ENCODE results near the gene CD99.

DNA sequence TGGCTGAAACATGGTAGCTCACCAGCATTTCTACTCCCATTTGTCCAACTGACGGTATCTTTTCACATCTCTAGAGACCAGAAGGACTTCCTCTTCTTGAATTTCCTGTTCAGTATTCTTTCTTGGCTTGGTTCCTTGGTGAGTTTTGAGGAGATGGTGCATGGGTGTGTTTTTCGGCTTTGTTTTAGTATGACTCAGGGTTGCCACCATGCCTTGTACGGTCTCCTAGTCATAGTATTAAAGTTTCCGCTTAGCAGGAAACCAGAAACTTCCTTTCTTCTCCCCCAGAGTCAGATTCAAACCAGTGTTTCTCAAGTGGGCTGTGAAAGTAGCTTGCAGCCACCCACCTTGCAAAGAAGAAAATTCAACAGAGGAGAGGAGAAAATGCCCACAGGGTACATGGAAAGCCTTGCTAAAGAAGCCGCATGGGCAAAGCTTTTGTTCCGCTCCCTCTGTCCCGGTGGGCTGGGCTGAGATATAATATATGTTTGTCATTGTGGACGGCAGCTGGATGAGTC is 5.7 kb downstream of the CD99 start:
- TF ChIP-seq, protein P1, sequence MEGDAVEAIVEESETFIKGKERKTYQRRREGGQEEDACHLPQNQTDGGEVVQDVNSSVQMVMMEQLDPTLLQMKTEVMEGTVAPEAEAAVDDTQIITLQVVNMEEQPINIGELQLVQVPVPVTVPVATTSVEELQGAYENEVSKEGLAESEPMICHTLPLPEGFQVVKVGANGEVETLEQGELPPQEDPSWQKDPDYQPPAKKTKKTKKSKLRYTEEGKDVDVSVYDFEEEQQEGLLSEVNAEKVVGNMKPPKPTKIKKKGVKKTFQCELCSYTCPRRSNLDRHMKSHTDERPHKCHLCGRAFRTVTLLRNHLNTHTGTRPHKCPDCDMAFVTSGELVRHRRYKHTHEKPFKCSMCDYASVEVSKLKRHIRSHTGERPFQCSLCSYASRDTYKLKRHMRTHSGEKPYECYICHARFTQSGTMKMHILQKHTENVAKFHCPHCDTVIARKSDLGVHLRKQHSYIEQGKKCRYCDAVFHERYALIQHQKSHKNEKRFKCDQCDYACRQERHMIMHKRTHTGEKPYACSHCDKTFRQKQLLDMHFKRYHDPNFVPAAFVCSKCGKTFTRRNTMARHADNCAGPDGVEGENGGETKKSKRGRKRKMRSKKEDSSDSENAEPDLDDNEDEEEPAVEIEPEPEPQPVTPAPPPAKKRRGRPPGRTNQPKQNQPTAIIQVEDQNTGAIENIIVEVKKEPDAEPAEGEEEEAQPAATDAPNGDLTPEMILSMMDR (IDR thresholded peaks at IDR 0.05; ENCODE audit: extremely low read depth in 1 of 2, insufficient read depth in 1 of 2, low read depth in 1 of 2, low read length in 2 of 2) = no peak
- TF ChIP-seq POLR2AphosphoS5 (IDR thresholded peaks at IDR 0.05; ENCODE audit: insufficient read depth, low read depth, low read length) = peak; percentile 63

All from endothelial cell of umbilical vein (primary cell).